Heart right ventricle (tissue), 16 donors: ENCODE data around the gene RCAN1. TPM values are rescaled to one million over a fixed set of nuclear protein-coding genes. Genes with fewer than 3 reads are reported as not detected.

ENCODE experiments used
- ATAC-seq, 8 donors: fragments of 200-7000 bp; cut with Tn5 transposase; one replicate each; pipeline ENCODE4 v1.9.1; 2020; ENCODE audit warnings: mild to moderate bottlenecking in 8 of 8, moderate library complexity in 8 of 8, moderate number of reproducible peaks in 1 of 8
- DNase-seq, 2 donors: peaks; one replicate each; pipeline ENCODE4 v3.0.0-alpha.2; 2020
- H3K27ac ChIP-seq, 10 donors: fragments of 200-600 bp; sonication (generic) in 2 of 10; one replicate each; pipeline versions ENCODE4 v1.5.0 to v1.8.0; 2020 to 2022; ENCODE audit warnings: mild to moderate bottlenecking in 3 of 10
- H3K27me3 ChIP-seq, 7 donors: fragments of 200-600 bp; one replicate each; pipeline ENCODE4 v1.8.0; 2021 to 2022; ENCODE audit warnings: mild to moderate bottlenecking in 2 of 7
- H3K36me3 ChIP-seq, 9 donors: fragments of 200-600 bp; sonication (generic) in 1 of 9; one replicate each; pipeline versions ENCODE4 v1.5.0 to v1.8.0; 2020 to 2022; ENCODE audit warnings: mild to moderate bottlenecking in 2 of 9
- H3K4me1 ChIP-seq, 9 donors: fragments of 200-600 bp; sonication (generic) in 1 of 9; one replicate each; pipeline versions ENCODE4 v1.5.0 to v1.8.0; 2020 to 2022; ENCODE audit warnings: mild to moderate bottlenecking in 4 of 9
- H3K4me3 ChIP-seq, 10 donors: fragments of 200-600 bp; sonication (generic) in 2 of 10; one replicate each; pipeline versions ENCODE4 v1.5.0 to v1.8.0; 2020 to 2022; ENCODE audit warnings: mild to moderate bottlenecking in 7 of 10, moderate library complexity in 2 of 10
- H3K9me3 ChIP-seq, 11 donors: fragments of 200-600 bp in 10 of 11; sonication (generic) in 2 of 11; one replicate each; pipeline versions ENCODE4 v1.5.0 to v1.8.0; 2013 to 2022; ENCODE audit warnings: mild to moderate bottlenecking in 2 of 11, control low read depth in 1 of 11, moderate library complexity in 1 of 11
- WGBS, 2 donors: extraction: QIAGEN DNeasy Blood & Tissue Kit; methylation state at CpG; one replicate each; pipeline ENCODE4 v1.1.7; 2013; ENCODE audit warnings: inconsistent platforms in 1 of 2; 5-methylcytosine and 5-hydroxymethylcytosine counted together
- intact Hi-C, 10 donors: fragments of 100-400 bp; cut with DNase I; formaldehyde crosslinking; loops; one replicate each; pipeline versions ENCODE4 v1.11.1 to v1.14.2; 2022
- polyA plus RNA-seq, 2 donors: library from polyadenylated mRNA; stranded (reverse); fragments of 200-250 nt; gene quantifications; one replicate each; pipeline ENCODE4 v1.2.3, GENCODE V29; 2013
- total RNA-seq, 10 donors: library from RNA; stranded (reverse); fragmentation: NEBNext Ultra II Directional in 3 of 10; extraction: Animal tissue kit (Norgen Biotek cat#: 25700) in 3 of 10; gene quantifications; one replicate each; pipeline versions ENCODE4 v1.2.1 to v1.2.4, GENCODE V29; 2021 to 2023
- TF ChIP-seq, protein P1 (sequence below), 9 donors: fragments of 200-600 bp; sonication (generic) in 2 of 9; IDR thresholded peaks; one replicate each; pipeline versions ENCODE4 v1.5.0 to v1.8.0; 2021 to 2022; ENCODE audit warnings: antibody characterized with exemption in 9 of 9, mild to moderate bottlenecking in 5 of 9, moderate library complexity in 1 of 9
- donor health status: Arrhythmogenic right ventricular cardiomyopathy.
- donor health status: ischemic (EF 13 %, LVEDD 7.1; RV severe dilation, severe dysfunction).
- donor health status: healthy with polysubstance abuse.
- donor health status: DM: no; HTN: yes; CAD: no.
- donor health status: DM: no; HTN: no; CAD: no.
- donor health status: ischemic (EF 25% LVEDD 6.9; RV normal size, moderate dysfunction).
- donor health status: ischemic (EF 25% LVEDD 5.7; RV mildly dilated, moderate dysfunction).
- donor health status: healthy.
- donor health status: DM: yes; HTN: yes; CAD: no.
- donor health status: Ischemic cardiomyopathy.
- donor health status: ischemic (EF 35%, LVEDD 5.7; RV mildly dilated, moderate dysfunction).
- donor health status: nonischemic (EF 11% LVEDD 7.7; RV severe dilation, severe dysfunction).
- donor health status: DM: yes; HTN: yes; CAD: no.
- donor health status: PGD.
- donor health status: ischemic (EF 29% LVEDD 5.4; RV normal size, mild dysfunction).
- donor health status: nonischemic (EF 23%, LVEDD 6.1; RV moderate dilation, normal function).

The RCAN1 gene
- total and polyA plus RNA-seq, 12 donors: 24.1 to 389 (median 60.1) TPM

DNA sequence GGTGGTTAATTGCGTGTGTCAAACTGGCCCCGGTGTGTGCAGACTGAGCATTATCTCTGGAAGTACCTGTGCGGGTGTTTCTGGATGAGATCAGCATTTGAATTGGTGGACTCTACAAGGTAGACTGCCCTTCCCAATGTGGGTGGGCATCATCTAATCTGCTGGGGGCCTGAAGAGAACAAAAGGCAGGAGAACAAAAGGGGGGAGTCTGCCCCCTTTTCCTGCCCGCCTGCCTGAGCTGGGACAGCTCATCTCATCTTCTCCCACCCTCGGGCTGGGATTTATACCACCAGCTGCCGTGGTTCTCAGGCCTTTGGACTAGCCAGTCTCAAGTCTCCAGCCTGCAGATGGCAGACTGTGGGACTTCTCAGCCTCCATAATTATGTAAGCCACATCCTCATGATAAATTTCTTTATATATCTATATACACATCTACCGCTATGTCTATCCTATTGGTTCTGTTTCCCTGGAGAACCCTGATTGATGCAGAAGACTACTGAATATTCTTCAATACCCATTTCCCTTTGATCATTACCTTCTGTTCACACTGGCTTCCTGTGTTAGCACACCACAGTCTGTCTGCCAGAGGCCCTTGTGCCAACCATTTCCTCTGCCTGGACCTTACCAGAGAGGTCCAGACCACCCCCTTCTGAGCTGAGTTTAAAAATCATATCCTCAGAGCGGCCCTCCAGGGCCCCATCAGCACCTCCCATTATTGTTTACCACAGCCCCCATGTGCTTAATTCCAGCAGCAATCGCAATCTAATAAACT is 25.2 kb downstream of the RCAN1 start:
- H3K4me3 ChIP-seq: no peak overlapping the region
- intact Hi-C loops: loop anchor here in 1 of 10 donors (5.0 kb wide), 1 partner anchor 67 kb away; no protein-coding TSS in a partner anchor
- H3K27me3 ChIP-seq: no peaks in the 10 kb centered on the region
- 94 to 96% methylated on average over 9 of the region's 9 CpGs for WGBS, 2 donors
- TF ChIP-seq, protein P1, sequence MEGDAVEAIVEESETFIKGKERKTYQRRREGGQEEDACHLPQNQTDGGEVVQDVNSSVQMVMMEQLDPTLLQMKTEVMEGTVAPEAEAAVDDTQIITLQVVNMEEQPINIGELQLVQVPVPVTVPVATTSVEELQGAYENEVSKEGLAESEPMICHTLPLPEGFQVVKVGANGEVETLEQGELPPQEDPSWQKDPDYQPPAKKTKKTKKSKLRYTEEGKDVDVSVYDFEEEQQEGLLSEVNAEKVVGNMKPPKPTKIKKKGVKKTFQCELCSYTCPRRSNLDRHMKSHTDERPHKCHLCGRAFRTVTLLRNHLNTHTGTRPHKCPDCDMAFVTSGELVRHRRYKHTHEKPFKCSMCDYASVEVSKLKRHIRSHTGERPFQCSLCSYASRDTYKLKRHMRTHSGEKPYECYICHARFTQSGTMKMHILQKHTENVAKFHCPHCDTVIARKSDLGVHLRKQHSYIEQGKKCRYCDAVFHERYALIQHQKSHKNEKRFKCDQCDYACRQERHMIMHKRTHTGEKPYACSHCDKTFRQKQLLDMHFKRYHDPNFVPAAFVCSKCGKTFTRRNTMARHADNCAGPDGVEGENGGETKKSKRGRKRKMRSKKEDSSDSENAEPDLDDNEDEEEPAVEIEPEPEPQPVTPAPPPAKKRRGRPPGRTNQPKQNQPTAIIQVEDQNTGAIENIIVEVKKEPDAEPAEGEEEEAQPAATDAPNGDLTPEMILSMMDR (IDR thresholded peaks at IDR 0.05): no peak
- DNase-seq (no peak), ATAC-seq (no peak)
- H3K4me1 ChIP-seq: peaks cover 11 to 54% (median 39%) of the 10 kb centered on the region in 9 donors
- peaks cover 0 to 30% (median 0%) of the 10 kb centered on the region in 11 donors for H3K9me3 ChIP-seq
- no peaks in the 10 kb centered on the region for H3K36me3 ChIP-seq
- peak overlapping the region in 4 of 10 donors; percentile 39 to 89 (median 84) for H3K27ac ChIP-seq

GRCh38 chr21:34583926-34584563 is 30.9 kb downstream of the RCAN1 start:
- intact Hi-C loops: loop anchor here in 6 of 10 donors (2.0 to 5.0 kb wide), 3 partner anchors 57 to 73 kb away; no protein-coding TSS in a partner anchor
- TF ChIP-seq, protein P1 (IDR thresholded peaks at IDR 0.05): no peak
- 33 to 44% methylated on average over 3 of the region's 3 CpGs for WGBS, 2 donors
- peaks cover 25 to 57% (median 42%) of the 10 kb centered on the region in 9 donors for H3K4me1 ChIP-seq
- H3K4me3 ChIP-seq: no peak overlapping the region
- ATAC-seq (peak in 6 of 8 donors; percentile 31 to 74 (median 61)), DNase-seq (no peak)
- H3K36me3 ChIP-seq: no peaks in the 10 kb centered on the region
- H3K9me3 ChIP-seq: peaks cover 0 to 30% (median 0%) of the 10 kb centered on the region in 11 donors
- no peaks in the 10 kb centered on the region for H3K27me3 ChIP-seq
- peak overlapping the region; percentile 16 to 92 (median 69) for H3K27ac ChIP-seq

- 51 to 80% methylated on average over 10 of the region's 10 CpGs for WGBS, 2 donors
- DNase-seq: peak; percentile 34 to 38
These were observed 32.3 kb downstream of the RCAN1 start for GRCh38 chr21:34582506-34583150.

More at GRCh38 chr21:34582506-34583150, 32.3 kb downstream of the RCAN1 start:
- intact Hi-C loops: loop anchor here in 6 of 10 donors (2.0 to 5.0 kb wide), 3 partner anchors 55 to 72 kb away; no protein-coding TSS in a partner anchor
- H3K27me3 ChIP-seq: no peaks in the 10 kb centered on the region
- H3K4me3 ChIP-seq: no peak overlapping the region
- TF ChIP-seq, protein P1 (IDR thresholded peaks at IDR 0.05): peak in 8 of 9 donors; percentile 18 to 58 (median 44)
- peaks cover 0 to 20% (median 0%) of the 10 kb centered on the region in 11 donors for H3K9me3 ChIP-seq
- H3K4me1 ChIP-seq: peaks cover 27 to 66% (median 43%) of the 10 kb centered on the region in 9 donors
- peak; percentile 68 to 87 (median 72) for ATAC-seq
- H3K27ac ChIP-seq: peak overlapping the region; percentile 16 to 92 (median 70)
- no peaks in the 10 kb centered on the region for H3K36me3 ChIP-seq
